ENCODE measurements around the gene SELP. TPM values are rescaled to one million over a fixed set of nuclear protein-coding genes. Genes with fewer than 3 reads are reported as not detected.

SELP gene
- total and polyA plus RNA-seq, 2 of the 13 experiments (the other 11 are each of a cell fraction or from before 2014, with no cell fraction given): 0.11 TPM; not detected in 1

DNA sequence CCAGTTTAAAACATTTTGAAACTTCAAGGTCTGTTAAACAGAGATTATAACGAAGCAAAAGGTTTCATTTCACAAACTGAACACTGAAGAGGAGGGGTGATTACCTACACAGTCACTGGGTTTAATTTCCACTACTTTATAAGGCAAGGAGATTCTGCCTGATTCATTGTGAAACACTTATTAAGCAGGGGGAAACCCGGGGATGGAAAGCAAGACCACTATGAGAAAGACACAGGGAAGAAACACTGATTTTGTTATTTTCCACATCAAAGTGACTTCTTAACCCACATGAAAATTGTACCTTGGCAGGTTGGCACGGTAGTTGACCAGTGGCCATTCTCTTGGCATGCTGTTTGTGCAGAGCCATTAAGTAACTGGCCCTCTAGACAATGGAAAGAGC, 35.5 kb downstream of the SELP start (continued):
- TF ChIP-seq, protein P1, sequence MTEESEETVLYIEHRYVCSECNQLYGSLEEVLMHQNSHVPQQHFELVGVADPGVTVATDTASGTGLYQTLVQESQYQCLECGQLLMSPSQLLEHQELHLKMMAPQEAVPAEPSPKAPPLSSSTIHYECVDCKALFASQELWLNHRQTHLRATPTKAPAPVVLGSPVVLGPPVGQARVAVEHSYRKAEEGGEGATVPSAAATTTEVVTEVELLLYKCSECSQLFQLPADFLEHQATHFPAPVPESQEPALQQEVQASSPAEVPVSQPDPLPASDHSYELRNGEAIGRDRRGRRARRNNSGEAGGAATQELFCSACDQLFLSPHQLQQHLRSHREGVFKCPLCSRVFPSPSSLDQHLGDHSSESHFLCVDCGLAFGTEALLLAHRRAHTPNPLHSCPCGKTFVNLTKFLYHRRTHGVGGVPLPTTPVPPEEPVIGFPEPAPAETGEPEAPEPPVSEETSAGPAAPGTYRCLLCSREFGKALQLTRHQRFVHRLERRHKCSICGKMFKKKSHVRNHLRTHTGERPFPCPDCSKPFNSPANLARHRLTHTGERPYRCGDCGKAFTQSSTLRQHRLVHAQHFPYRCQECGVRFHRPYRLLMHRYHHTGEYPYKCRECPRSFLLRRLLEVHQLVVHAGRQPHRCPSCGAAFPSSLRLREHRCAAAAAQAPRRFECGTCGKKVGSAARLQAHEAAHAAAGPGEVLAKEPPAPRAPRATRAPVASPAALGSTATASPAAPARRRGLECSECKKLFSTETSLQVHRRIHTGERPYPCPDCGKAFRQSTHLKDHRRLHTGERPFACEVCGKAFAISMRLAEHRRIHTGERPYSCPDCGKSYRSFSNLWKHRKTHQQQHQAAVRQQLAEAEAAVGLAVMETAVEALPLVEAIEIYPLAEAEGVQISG (CRISPR knock-in tag; IDR thresholded peaks at IDR 0.05): no peak
- TF ChIP-seq, protein P2, sequence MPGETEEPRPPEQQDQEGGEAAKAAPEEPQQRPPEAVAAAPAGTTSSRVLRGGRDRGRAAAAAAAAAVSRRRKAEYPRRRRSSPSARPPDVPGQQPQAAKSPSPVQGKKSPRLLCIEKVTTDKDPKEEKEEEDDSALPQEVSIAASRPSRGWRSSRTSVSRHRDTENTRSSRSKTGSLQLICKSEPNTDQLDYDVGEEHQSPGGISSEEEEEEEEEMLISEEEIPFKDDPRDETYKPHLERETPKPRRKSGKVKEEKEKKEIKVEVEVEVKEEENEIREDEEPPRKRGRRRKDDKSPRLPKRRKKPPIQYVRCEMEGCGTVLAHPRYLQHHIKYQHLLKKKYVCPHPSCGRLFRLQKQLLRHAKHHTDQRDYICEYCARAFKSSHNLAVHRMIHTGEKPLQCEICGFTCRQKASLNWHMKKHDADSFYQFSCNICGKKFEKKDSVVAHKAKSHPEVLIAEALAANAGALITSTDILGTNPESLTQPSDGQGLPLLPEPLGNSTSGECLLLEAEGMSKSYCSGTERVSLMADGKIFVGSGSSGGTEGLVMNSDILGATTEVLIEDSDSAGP (CRISPR knock-in tag; IDR thresholded peaks at IDR 0.05; ENCODE audit: borderline replicate concordance): no peak
- TF ChIP-seq KDM1A (CRISPR knock-in tag; IDR thresholded peaks at IDR 0.05) (no peak), ZSCAN9 (CRISPR knock-in tag; IDR thresholded peaks at IDR 0.05; ENCODE audit: borderline replicate concordance) (no peak), ZNF644 (CRISPR knock-in tag; IDR thresholded peaks at IDR 0.05; ENCODE audit: low read depth) (no peak), MXD4 (CRISPR knock-in tag; IDR thresholded peaks at IDR 0.05) (no peak), ZNF160 (CRISPR knock-in tag; IDR thresholded peaks at IDR 0.05) (no peak), SPEN (CRISPR knock-in tag; IDR thresholded peaks at IDR 0.05; ENCODE audit: low read depth) (no peak), ZNF567 (CRISPR knock-in tag; IDR thresholded peaks at IDR 0.05; ENCODE audit: borderline replicate concordance) (no peak), ZNF205 (CRISPR knock-in tag; IDR thresholded peaks at IDR 0.05) (no peak), RELA (CRISPR knock-in tag; IDR thresholded peaks at IDR 0.05) (no peak), ZNF883 (CRISPR knock-in tag; IDR thresholded peaks at IDR 0.05; ENCODE audit: not compliant biosample characterization) (no peak)
- TF ChIP-seq, protein P3, sequence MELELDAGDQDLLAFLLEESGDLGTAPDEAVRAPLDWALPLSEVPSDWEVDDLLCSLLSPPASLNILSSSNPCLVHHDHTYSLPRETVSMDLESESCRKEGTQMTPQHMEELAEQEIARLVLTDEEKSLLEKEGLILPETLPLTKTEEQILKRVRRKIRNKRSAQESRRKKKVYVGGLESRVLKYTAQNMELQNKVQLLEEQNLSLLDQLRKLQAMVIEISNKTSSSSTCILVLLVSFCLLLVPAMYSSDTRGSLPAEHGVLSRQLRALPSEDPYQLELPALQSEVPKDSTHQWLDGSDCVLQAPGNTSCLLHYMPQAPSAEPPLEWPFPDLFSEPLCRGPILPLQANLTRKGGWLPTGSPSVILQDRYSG (CRISPR knock-in tag; IDR thresholded peaks at IDR 0.05): no peak

Measured in HepG2 (cell line).